ENCODE data around the gene SPTLC3. TPM values are rescaled to one million over a fixed set of nuclear protein-coding genes. Genes with fewer than 3 reads are reported as not detected.

Gene SPTLC3
- total and polyA plus RNA-seq, 2 of the 13 experiments (the other 11 are each of a cell fraction or from before 2014, with no cell fraction given), result 20.5 to 95.6 TPM

- FAIRE-seq (peak; percentile 48), DNase-seq (ENCODE audit: low spot score) (peak; percentile 91), ATAC-seq (peak; percentile 81)
- Histone ChIP-seq H3K36me3 (replicated peaks in 1 of 2; ENCODE audit: control insufficient read depth in 1 of 2, insufficient read depth in 2 of 2, low read length in 2 of 2) (no peaks in the 10 kb centered on the region), H3K27ac (ENCODE audit: extremely low read length, insufficient read depth, low read length) (peak overlapping the region; percentile 80), H3K9me3 (ENCODE audit: low read length) (peaks cover 5% of the 10 kb centered on the region), H3K4me1 (ENCODE audit: insufficient read depth, low read length) (peaks cover 61% of the 10 kb centered on the region), H4K20me1 (ENCODE audit: insufficient read depth, low read length) (no peaks in the 10 kb centered on the region), H3K4me2 (ENCODE audit: low read depth, low read length) (peak overlapping the region; percentile 84), H3K9ac (ENCODE audit: insufficient read depth, low read depth, low read length) (no peak overlapping the region), H3K27me3 (ENCODE audit: control insufficient read depth in 1 of 2, insufficient read depth in 2 of 2, low read length in 2 of 2) (no peaks in the 10 kb centered on the region), H3K79me2 (ENCODE audit: insufficient read depth, low read length) (no peaks in the 10 kb centered on the region), H2AFZ (ENCODE audit: low read length) (no peak overlapping the region), H3K4me3 (replicated peaks in 1 of 3; ENCODE audit: insufficient read depth in 1 of 3, low read depth in 2 of 3, low read length in 3 of 3) (no peak overlapping the region; a peak in 1 of 6 replicates)
- no TSS peak for BruUV-seq (replicated peaks)
- in situ Hi-C loops (cut with HindIII; ENCODE audit: extremely low pct_ligation_motif_present, low pct_unique_long_range_greater_than_20kb), result loop anchor here (5.0 to 10.0 kb wide), 2 partner anchors 123 to 806 kb away; partner anchors contain the start of genes ESF1 and NDUFAF5
- ChIA-PET POLR2A (interaction anchor here (1.0 to 3.0 kb wide), 9 partner anchors 30 to 125 kb away, joined by 3 to 31 read pairs (median 5); partner anchors contain the start of gene SPTLC3), CTCF (ENCODE audit: low intra/inter-chr PET ratio, low total read pairs) (interaction anchor here (1.5 kb wide), 1 partner anchor 111 kb away, joined by 4 read pairs; no protein-coding TSS in a partner anchor)
- WGBS (ENCODE audit: low lambda C conversion rate), result 24% methylated on average over 4 of the region's 4 CpGs
- intact Hi-C loops (cut with micrococcal nuclease; ENCODE audit: unreplicated experiment), result loop anchor here (1.0 kb wide), 1 partner anchor 30 kb away; no protein-coding TSS in a partner anchor
- TF ChIP-seq PRDM10 (CRISPR knock-in tag; IDR thresholded peaks at IDR 0.05; ENCODE audit: low read depth) (no peak), GATA4 (IDR thresholded peaks at IDR 0.05; ENCODE audit: borderline replicate concordance, low read depth) (peak; percentile 96), HMG20A (CRISPR knock-in tag; IDR thresholded peaks at IDR 0.05; ENCODE audit: borderline replicate concordance) (peak; percentile 95), GFI1 (CRISPR knock-in tag; IDR thresholded peaks at IDR 0.05; ENCODE audit: borderline replicate concordance) (peak; percentile 89), GATAD2A (CRISPR knock-in tag; IDR thresholded peaks at IDR 0.05) (peak; percentile 97), ZNF670 (CRISPR knock-in tag; IDR thresholded peaks at IDR 0.05; ENCODE audit: borderline replicate concordance) (peak; percentile 67; the same call in 1 of the 2 replicates), AHDC1 (CRISPR knock-in tag; IDR thresholded peaks at IDR 0.05; ENCODE audit: borderline replicate concordance) (peak; percentile 97), ZEB1 (IDR thresholded peaks at IDR 0.05; ENCODE audit: insufficient replicate concordance, low read depth) (peak; percentile 86), TFAP4 (IDR thresholded peaks at IDR 0.05; ENCODE audit: borderline replicate concordance, low read depth) (0 out of 2 replicates have a peak, but pooled peaks have one; percentile 8), ZNF660 (CRISPR knock-in tag; IDR thresholded peaks at IDR 0.05; ENCODE audit: borderline replicate concordance, low read depth) (no peak)
- TF ChIP-seq, protein P1, sequence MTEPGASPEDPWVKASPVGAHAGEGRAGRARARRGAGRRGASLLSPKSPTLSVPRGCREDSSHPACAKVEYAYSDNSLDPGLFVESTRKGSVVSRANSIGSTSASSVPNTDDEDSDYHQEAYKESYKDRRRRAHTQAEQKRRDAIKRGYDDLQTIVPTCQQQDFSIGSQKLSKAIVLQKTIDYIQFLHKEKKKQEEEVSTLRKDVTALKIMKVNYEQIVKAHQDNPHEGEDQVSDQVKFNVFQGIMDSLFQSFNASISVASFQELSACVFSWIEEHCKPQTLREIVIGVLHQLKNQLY (CRISPR knock-in tag; IDR thresholded peaks at IDR 0.05), result peak; percentile 56; the same call in 1 of the 2 replicates
These were observed 29.9 kb upstream of the SPTLC3 start for GRCh38 chr20:12978613-12979495.
